Urinary bladder (tissue), 4 donors: ENCODE results near the gene TRPM4. TPM values are rescaled to one million over a fixed set of nuclear protein-coding genes. Genes with fewer than 3 reads are reported as not detected.
"Not testable (repeated sequence)": the region's sequence is repeated elsewhere in the genome, so short reads cannot be mapped to it uniquely, and the experiment has no call there.

Source experiments
- DNase-seq: peaks from one replicate; pipeline ENCODE4 v3.0.0-alpha.2; 2015; ENCODE audit errors: extremely low spot score
- H3K27ac ChIP-seq: one replicate; pipeline ENCODE4 v1.5.1; 2013; ENCODE audit warnings: low read depth, mild to moderate bottlenecking, moderate library complexity
- H3K36me3 ChIP-seq: one replicate; pipeline ENCODE4 v1.6.1; 2013; ENCODE audit warnings: mild to moderate bottlenecking, moderate library complexity; ENCODE audit not compliant: insufficient read depth
- H3K4me1 ChIP-seq: one replicate; pipeline ENCODE4 v1.6.1; 2013; ENCODE audit warnings: mild to moderate bottlenecking, moderate library complexity; ENCODE audit not compliant: insufficient read depth
- H3K4me3 ChIP-seq: one replicate; pipeline ENCODE4 v1.5.1; 2013; ENCODE audit warnings: low read depth, low read length
- WGBS: extraction: QIAGEN DNeasy Blood & Tissue Kit; methylation state at CpG from one replicate; pipeline ENCODE4 v1.1.7; 2013; 5-methylcytosine and 5-hydroxymethylcytosine counted together
- polyA plus RNA-seq: library from polyadenylated mRNA; stranded (reverse); fragments of 200-250 nt; gene quantifications from one replicate; pipeline ENCODE4 v1.2.3, GENCODE V29; 2013
- total RNA-seq: library from RNA; depleted of rRNA; stranded (reverse); fragments of >200 nt; gene quantifications from one replicate; pipeline ENCODE4 v1.2.3, GENCODE V29; 2014
- donor health status: healthy with polysubstance abuse.
- donor health status: healthy.

The TRPM4 gene
- total and polyA plus RNA-seq, 2 donors = 18.0 to 18.8 TPM

DNA sequence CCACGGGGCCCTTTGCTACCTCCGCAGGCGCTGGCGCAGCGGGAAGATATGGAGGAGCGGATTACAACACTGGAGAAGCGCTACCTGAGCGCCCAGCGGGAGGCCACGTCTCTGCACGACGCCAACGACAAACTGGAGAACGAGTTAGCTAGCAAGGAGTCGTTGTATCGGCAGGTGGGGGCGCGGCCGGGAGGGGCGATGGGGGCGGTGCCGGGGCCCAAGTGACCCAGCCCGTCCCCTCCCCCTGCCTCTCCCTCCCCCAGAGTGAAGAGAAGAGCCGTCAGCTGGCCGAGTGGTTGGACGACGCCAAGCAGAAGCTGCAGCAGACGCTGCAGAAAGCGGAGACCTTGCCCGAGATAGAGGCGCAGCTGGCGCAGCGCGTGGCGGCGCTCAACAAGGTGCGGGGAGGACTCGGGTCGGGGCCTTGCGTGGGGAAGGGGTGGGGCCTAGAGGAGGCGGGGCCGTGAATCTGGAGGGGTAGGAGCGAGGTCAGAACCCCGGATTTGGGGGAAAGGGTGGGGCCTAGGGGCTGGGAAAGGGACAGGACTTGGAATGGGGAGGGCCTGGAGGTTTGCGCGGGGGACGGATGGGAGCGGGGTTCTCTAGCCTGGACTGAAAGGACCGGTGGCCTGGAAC, 24.5 kb upstream of the TRPM4 start:
- DNase-seq = no peak
- Histone ChIP-seq H3K4me3 (no peak overlapping the region), H3K36me3 (no peaks in the 10 kb centered on the region), H3K4me1 (no peaks in the 10 kb centered on the region), H3K27ac (no peak overlapping the region)
- WGBS = 14% methylated on average over 49 of the region's 49 CpGs

DNA sequence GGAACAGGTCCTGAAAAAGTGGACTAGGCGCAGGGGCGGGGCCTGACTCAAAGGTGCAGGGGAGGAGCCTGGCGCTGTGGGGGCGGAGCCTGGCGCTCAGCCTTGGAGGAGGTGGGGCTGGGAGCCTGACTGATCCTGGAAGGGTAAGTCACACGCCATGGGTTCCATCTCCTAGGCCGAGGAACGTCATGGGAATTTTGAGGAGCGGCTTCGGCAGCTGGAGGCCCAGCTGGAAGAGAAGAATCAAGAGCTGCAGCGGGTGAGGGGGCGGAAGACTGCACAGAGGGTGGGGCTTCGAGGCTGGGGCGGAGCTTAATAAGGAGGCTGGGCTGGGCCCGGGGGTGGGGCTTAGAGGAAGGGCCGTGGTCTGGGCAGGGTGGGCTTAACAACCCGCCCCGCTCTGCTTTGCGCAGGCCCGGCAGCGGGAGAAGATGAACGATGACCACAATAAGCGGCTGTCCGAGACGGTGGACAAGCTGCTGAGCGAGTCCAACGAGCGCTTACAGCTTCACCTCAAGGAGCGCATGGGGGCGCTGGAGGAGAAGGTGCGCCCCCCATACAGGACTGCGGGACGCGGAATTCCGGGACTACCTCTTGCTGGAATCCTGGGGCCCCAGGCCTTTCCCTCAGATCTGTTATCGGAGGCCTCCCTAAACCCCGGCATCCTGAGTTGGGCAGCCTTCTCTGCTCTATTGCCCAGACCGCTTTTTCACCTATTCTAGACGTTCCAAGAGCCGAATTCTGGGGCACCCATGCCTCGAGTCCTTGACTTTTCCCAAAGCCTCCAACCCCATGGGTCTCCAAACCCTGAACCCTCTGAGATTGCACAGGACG, 23.8 kb upstream of the TRPM4 start:
- WGBS = 19% methylated on average over 42 of the region's 42 CpGs
- Histone ChIP-seq H3K4me3 (no peak overlapping the region), H3K4me1 (no peaks in the 10 kb centered on the region), H3K27ac (no peak overlapping the region), H3K36me3 (no peaks in the 10 kb centered on the region)
- no peak for DNase-seq

DNA sequence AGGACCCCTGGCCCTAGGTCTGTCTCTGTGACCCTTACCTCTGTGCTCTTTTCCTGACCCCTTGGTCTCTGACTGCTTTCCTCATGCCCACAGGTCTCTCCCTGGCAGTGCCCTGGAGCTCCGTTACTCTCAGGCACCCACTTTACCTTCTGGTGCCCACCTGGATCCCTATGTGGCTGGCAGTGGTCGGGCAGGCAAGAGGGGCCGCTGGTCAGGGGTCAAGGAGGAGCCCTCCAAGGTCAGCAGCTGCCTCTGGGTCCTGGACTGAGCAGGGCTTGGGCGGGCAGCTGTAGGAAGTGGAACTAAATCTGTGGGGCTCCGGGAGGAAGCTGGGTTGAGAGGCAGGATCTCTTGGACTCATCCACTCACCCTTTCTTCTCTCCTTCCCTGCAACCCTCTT, 21.9 kb upstream of the TRPM4 start:
- Histone ChIP-seq H3K4me3 (no peak overlapping the region), H3K4me1 (no peaks in the 10 kb centered on the region), H3K36me3 (no peaks in the 10 kb centered on the region), H3K27ac (peak overlapping the region; percentile 25)
- DNase-seq = no peak
- 92% methylated on average over 5 of the region's 5 CpGs for WGBS

DNA sequence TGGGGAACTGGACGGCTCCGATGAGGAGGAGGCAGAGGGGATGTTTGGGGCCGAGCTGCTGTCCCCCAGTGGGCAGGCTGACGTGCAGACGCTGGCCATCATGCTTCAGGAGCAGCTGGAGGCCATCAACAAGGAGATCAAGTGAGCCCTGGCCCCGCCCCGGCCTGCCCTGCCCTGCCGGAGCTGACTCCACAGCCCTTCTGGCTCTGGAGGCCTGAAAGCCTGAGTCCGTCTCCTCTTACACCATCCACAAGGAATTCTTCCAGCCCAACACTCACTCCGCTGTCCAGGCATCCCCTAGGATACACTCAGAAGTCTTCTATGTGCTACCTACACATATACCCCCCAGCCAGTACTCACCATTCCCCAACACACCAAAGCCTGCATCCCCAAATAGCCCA, 20.8 kb upstream of the TRPM4 start:
- H3K27ac ChIP-seq = no peak overlapping the region
- WGBS = 59% methylated on average over 10 of the region's 10 CpGs

DNA sequence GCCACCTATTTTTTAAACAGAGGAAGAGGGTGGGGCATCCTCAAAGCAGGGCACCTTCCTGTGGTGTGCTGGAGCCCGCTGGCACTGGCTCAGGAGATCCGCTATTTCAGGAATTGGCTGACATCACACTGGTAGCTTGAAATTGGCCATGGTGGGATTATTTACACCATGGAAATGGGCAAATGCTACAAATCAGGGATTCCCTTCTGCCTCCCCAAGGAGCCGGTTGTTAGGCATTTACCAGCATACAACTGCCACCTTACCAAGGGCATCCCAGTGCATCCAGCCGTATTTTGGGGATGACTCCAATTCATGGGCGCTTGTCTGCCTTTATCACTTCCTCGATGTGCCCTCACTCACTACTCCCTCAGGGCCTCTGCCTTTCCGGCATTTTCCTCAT, 16.6 kb upstream of the TRPM4 start:
- 86% methylated on average over 7 of the region's 7 CpGs for whole genome bisulfite sequencing
- Histone ChIP-seq H3K4me3 (no peak overlapping the region), H3K36me3 (no peaks in the 10 kb centered on the region), H3K27ac (no peak overlapping the region), H3K4me1 (no peaks in the 10 kb centered on the region)
- DNase-seq = no peak

More for the DNA sequence above, 20.8 kb upstream of the TRPM4 start:
- no peaks in the 10 kb centered on the region for H3K36me3 ChIP-seq
- no peak overlapping the region for H3K4me3 ChIP-seq
- no peaks in the 10 kb centered on the region for H3K4me1 ChIP-seq
- DNase-seq = no peak

DNA sequence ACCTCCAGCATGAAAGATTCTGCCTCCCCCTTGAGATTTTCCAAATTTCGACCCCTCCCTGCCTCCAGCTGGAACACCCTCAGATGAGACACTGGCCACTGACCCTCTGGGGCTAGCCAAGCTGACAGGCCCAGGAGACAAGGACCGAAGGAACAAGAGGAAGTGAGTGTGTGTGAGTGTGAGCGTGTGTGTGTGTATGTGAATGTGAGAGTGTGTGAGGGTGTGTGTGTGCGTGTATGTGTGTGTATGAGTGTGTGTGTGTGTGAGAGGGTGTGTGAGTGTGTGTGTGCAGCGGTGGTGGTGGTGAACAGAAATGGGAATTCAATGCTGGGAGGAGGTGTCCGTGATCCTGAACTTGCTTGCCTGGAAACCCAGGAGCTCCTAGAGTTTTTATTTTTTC, 16.2 kb upstream of the TRPM4 start:
- Histone ChIP-seq H3K4me3 (no peak overlapping the region), H3K36me3 (no peaks in the 10 kb centered on the region), H3K4me1 (no peaks in the 10 kb centered on the region), H3K27ac (no peak overlapping the region)
- 79% methylated on average over 6 of the region's 6 CpGs for WGBS
- DNase-seq = no peak

DNA sequence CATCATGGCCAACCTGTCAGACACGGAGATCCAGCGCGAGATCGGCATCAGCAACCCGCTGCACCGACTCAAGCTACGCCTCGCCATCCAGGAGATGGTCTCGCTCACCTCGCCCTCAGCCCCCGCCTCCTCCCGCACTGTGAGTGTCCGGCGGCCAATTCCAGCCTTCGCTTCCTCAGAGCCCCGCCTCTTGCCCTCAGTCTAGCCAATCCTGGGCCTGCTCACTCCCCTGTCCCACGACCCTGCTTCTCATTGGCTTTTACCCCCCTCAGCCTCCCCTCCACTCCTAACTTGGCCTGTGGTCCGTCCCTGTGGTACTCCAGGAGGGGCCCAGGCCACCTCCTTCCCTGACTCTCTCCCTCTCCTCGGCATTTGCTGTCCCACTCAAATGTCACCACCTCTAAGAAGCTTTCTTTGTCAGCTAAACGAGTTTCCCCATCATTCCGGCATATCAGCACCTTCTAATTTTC, 14.7 kb upstream of the TRPM4 start:
- Histone ChIP-seq H3K27ac (no peak overlapping the region), H3K4me3 (peak overlapping the region; percentile 11), H3K36me3 (no peaks in the 10 kb centered on the region), H3K4me1 (no peaks in the 10 kb centered on the region)
- peak; percentile 77 for DNase-seq
- 4% methylated on average over 21 of the region's 21 CpGs for WGBS

DNA sequence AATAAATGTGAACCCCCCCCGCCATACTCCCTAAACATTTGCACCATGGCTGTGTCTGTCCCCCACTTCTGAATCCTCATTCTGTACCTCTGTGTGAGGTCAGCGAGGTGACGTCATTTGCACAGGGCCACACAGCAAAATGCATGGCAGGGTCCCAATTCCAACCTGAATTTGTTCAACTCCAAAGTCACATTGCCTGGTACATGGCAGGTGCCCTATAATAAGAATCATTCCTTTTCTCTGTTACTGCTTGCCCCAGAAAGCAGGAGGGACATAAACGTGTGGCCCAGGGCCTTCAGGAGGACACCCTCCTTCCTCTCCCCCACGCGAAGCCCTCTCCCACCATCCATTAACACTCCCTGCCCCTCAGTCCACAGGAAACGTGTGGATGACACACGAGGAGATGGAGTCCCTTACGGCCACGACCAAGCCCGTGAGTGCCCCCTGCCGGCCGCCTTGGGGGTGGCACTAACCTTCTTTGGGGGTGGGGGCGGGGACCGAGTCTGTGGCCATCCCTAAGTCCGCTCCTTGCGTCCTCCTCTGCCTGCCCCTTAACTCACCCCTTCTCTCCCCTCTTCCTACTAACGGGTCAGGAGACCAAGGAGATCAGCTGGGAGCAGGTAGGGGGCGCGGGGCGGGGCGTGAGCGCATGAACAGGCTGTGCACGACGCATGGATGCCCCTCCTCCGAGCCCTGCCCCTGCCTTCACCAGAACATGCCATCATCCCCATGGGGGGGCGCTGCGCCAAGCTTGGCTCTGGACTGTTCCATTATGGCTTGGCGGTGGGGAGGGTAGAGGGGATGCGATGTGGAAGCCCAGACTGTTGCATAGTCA, 11.8 kb upstream of the TRPM4 start:
- 8% methylated on average over 30 of the region's 30 CpGs for WGBS

DNA sequence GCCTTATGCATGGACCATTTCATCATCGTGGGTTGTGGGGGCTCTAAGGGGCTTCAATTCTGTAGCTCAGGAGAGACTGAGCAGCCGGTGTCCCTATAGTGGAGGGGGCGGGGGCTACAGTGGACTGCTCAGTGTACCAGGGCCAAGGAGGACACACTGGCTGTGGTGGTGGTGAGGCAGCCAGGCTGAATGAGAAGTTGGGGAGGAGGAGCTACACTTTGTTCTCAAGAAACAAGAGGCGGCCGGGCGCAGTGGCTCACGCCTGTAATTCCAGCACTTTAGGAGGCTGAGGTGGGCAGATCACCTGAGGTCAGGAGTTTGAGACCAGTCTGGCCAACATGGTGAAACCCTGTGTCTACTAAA, 11.2 kb upstream of the TRPM4 start:
- not testable (repeated sequence) for H3K4me1 ChIP-seq, DNase-seq

More for the DNA sequence above, 11.8 kb upstream of the TRPM4 start:
- no peak overlapping the region for H3K27ac ChIP-seq
- no peak for DNase-seq
- no peaks in the 10 kb centered on the region for H3K36me3 ChIP-seq
- no peaks in the 10 kb centered on the region for H3K4me1 ChIP-seq
- no peak overlapping the region for H3K4me3 ChIP-seq

DNA sequence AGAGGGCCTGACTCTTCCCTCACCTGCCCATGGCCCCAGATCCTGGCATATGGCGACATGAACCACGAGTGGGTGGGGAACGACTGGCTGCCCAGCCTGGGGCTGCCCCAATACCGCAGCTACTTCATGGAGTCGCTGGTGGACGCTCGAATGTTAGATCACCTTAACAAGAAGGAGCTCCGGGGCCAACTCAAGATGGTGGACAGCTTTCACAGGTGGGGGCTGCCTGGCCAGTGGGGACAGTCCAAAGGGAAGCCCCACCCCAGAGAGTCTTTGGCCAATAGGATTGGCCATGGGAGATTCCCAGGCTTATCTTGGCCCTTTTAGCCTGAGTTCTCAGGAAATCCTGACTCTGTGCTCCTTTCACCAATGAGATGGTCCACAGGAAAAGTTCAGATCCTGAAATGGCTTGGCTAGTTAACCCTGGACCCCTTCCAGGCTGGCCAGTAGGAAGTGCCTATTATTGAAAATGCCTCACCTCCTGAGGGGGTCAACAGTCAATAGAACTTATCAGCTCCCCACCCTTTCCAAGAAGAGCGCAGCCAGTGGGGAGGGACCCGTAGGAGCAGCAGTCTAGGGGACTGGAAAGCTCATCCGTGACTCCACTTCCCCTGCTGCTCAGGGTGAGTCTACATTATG, 9.4 kb upstream of the TRPM4 start:
- 76% methylated on average over 11 of the region's 11 CpGs for WGBS

More for the DNA sequence above, 11.2 kb upstream of the TRPM4 start:
- not testable (repeated sequence) for H3K4me3 ChIP-seq, H3K36me3 ChIP-seq, H3K27ac ChIP-seq
- WGBS = 35% methylated on average over 7 of the region's 7 CpGs

DNA sequence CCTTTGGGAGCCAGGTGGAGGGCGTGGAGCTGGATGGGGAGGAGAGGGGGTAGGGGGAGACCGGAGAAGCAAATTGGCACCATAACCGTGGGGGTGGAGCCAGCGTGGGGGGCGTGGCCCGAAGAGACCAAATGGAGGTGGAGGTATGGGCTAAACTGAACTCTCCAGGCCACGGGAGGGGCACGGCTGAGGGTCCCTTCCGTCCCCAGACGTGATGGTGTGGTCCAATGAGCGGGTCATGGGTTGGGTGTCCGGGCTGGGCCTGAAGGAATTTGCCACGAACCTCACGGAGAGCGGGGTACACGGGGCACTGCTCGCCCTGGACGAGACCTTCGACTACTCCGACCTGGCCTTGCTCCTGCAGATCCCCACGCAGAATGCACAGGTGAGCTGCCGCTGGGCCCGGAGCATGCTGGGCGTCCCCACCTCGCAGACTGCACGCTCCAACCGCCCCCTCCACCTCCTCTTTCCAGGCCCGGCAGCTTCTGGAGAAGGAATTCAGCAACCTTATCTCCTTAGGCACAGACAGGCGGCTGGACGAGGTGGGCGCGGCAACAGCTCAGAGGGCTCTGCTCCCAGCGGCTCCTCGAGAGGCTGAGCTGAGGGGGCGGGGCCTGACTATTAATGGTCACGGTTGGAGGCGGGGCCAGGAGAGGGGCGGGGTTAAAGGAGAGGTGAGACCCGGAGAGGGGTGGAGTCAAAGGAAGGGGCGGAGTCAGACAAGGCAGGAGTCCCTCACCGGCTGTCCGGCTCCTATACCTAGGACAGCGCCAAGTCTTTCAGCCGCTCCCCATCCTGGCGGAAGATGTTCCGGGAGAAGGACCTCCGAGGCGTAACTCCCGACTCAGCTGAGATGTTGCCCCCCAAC, 8.6 kb upstream of the TRPM4 start:
- DNase-seq = peak; percentile 95
- no peak overlapping the region for H3K27ac ChIP-seq
- no peaks in the 10 kb centered on the region for H3K36me3 ChIP-seq
- 2% methylated on average over 49 of the region's 49 CpGs for WGBS
- no peaks in the 10 kb centered on the region for H3K4me1 ChIP-seq
- H3K4me3 ChIP-seq = peak overlapping the region; percentile 53

More for the DNA sequence above, 9.4 kb upstream of the TRPM4 start:
- Histone ChIP-seq H3K4me1 (no peaks in the 10 kb centered on the region), H3K27ac (no peak overlapping the region), H3K36me3 (no peaks in the 10 kb centered on the region), H3K4me3 (no peak overlapping the region)
- DNase-seq = no peak

DNA sequence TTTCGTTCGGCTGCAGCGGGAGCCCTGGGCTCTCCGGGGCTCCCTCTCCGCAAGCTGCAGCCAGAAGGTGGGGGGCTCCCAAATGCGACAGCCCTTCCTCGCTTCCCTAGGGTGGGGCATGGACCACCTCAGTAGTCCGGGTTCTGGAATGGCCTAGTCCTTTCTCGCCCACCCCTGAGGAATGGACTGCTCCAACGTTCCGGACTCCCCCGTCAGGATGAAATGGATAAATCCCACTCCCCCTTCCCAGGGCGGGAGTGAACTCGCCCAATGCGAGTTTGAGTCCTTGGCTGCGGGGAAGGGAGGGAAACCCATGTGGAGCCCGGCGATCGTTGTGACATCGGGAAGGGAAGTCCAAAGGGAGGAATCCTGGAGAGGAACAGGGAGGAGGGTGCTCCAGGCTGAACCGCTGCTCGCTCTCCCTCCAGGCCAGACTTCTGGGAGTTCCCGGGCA, 7.9 kb upstream of the TRPM4 start:
- peak; percentile 76 for DNase-seq
- no peaks in the 10 kb centered on the region for H3K36me3 ChIP-seq
- under 1% methylated on average over 23 of the region's 23 CpGs for WGBS
- no peaks in the 10 kb centered on the region for H3K4me1 ChIP-seq
- no peak overlapping the region for H3K27ac ChIP-seq
- peak overlapping the region; percentile 53 for H3K4me3 ChIP-seq
